Renal pelvis (tissue), 4 donors: Measurements from ENCODE around the gene YBX3. TPM values are rescaled to one million over a fixed set of nuclear protein-coding genes. Genes with fewer than 3 reads are reported as not detected.

Experiments
- DNase-seq: peaks from one replicate; pipeline ENCODE4 v3.0.0-alpha.2; 2013
- polyA plus RNA-seq, 3 donors: library from polyadenylated mRNA; unstranded; fragments of 120-200 nt; gene quantifications; one replicate each; pipeline ENCODE4 v1.2.1, GENCODE V29; 2013; ENCODE audit not compliant: insufficient read length in 3 of 3

Gene YBX3
- polyA plus RNA-seq, 3 donors, result 224 to 279 (median 226) TPM

- DNase-seq, result no peak
Measured at GRCh38 chr12:10732066-10732465, 8.9 kb upstream of the YBX3 start.

GRCh38 chr12:10730559-10730958, 7.4 kb upstream of the YBX3 start:
- DNase-seq, result no peak

- no peak for DNase-seq
Measured at GRCh38 chr12:10728091-10728490, 5.0 kb upstream of the YBX3 start.

- DNase-seq, result no peak
Measured at GRCh38 chr12:10726945-10727344, 3.8 kb upstream of the YBX3 start.

GRCh38 chr12:10725003-10725402, 1.9 kb upstream of the YBX3 start:
- DNase-seq, result no peak

GRCh38 chr12:10722502-10722904, 620 bp downstream of the YBX3 start:
- no peak for DNase-seq

- peak; percentile 93 for DNase-seq
Measured at GRCh38 chr12:10721651-10722501, 1.2 kb downstream of the YBX3 start.

GRCh38 chr12:10720974-10721650, 2.0 kb downstream of the YBX3 start:
- no peak for DNase-seq

GRCh38 chr12:10719482-10719881, 3.6 kb downstream of the YBX3 start:
- DNase-seq, result no peak

GRCh38 chr12:10718279-10718821, 4.8 kb downstream of the YBX3 start:
- peak; percentile 85 for DNase-seq

GRCh38 chr12:10717410-10717809, 5.7 kb downstream of the YBX3 start:
- no peak for DNase-seq

GRCh38 chr12:10716704-10717315, 6.3 kb downstream of the YBX3 start:
- DNase-seq, result peak; percentile 49

GRCh38 chr12:10716277-10716676, 6.8 kb downstream of the YBX3 start:
- no peak for DNase-seq

GRCh38 chr12:10715491-10715890, 7.6 kb downstream of the YBX3 start:
- no peak for DNase-seq

GRCh38 chr12:10709808-10710207, 13.3 kb downstream of the YBX3 start:
- DNase-seq, result no peak

- no peak for DNase-seq
Measured at GRCh38 chr12:10708862-10709261, 14.3 kb downstream of the YBX3 start.

- no peak for DNase-seq
Measured at GRCh38 chr12:10705655-10706054, 17.5 kb downstream of the YBX3 start.

- no peak for DNase-seq
Measured at GRCh38 chr12:10701843-10702242, 21.3 kb downstream of the YBX3 start.

GRCh38 chr12:10701131-10701681, 21.9 kb downstream of the YBX3 start:
- DNase-seq, result no peak

- DNase-seq, result no peak
Measured at GRCh38 chr12:10700581-10700980, 22.5 kb downstream of the YBX3 start.

GRCh38 chr12:10697862-10698261, 25.3 kb downstream of the YBX3 start:
- no peak for DNase-seq

GRCh38 chr12:10697156-10697555, 26.0 kb downstream of the YBX3 start:
- no peak for DNase-seq
